ENCODE data around the gene STEAP1B.

DNA sequence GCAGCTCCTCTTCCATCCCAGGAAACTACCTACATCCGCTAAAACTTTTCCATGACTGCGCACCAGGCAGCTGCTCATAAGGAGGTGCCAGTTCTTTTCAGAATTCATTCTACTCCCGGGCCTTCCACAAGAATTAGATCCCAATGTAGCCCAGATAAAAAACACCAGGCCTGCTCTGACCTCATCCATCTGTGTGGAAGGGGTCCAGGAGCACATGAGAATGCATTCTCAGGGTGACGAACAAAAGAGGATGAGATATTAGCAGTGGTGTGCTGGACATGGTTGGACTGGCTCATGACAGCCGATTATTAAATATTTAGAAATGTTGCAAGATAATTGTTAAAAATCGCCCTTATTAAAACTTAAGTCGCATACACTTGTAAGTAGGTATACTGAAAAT, 43.2 kb upstream of the STEAP1B start:
- TF ChIP-seq POLR2AphosphoS5 (IDR thresholded peaks at IDR 0.05) (no peak), POLR2A (IDR thresholded peaks at IDR 0.05; ENCODE audit: low read depth) (no peak), CTCF (IDR thresholded peaks at IDR 0.05) (no peak)

Data from esophagus muscularis mucosa (tissue), 3 donors.